ENCODE data around the gene SPTBN2. TPM values are rescaled to one million over a fixed set of nuclear protein-coding genes. Genes with fewer than 3 reads are reported as not detected.

The SPTBN2 gene
- total RNA-seq = 1 to 10 TPM; 3.7 to 7.1 TPM

GRCh38 chr11:66728693-66729385, at the start of gene SPTBN2:
Gene SPTBN2, minus strand, starts transcription at chr11:66729216. Its CDS starts 7,976 bp downstream, at chr11:66721240.
- H3K4me1 ChIP-seq = no peaks in the 10 kb centered on the region
- H3K36me3 ChIP-seq = no peaks in the 10 kb centered on the region
- no peak for TF ChIP-seq CTCF (IDR thresholded peaks at IDR 0.05)
- DNase-seq = no peak
- H3K4me3 ChIP-seq = peak within 1 kb of the TSS; percentile 33
- no peaks in the 10 kb centered on the region for H3K9me3 ChIP-seq
- H3K27me3 ChIP-seq = peaks cover 11% of the 10 kb centered on the region
- H3K27ac ChIP-seq = no peak within 1 kb of the TSS
- intact Hi-C loops (cut with DNase I) = no loop called here
- H3K9ac ChIP-seq (ENCODE audit: low read depth in 2 of 2, low read length in 2 of 2) = peak within 1 kb of the TSS; percentile 29 to 46

GRCh38 chr11:66768818-66769217, 39.8 kb upstream of the SPTBN2 start:
- Histone ChIP-seq H3K27ac (no peak overlapping the region), H3K27me3 (no peaks in the 10 kb centered on the region), H3K4me3 (no peak overlapping the region), H3K9ac (ENCODE audit: low read depth in 2 of 2, low read length in 2 of 2) (no peak overlapping the region), H3K4me1 (no peaks in the 10 kb centered on the region), H3K36me3 (no peaks in the 10 kb centered on the region), H3K9me3 (no peaks in the 10 kb centered on the region)
- DNase-seq = no peak
- intact Hi-C loops (cut with DNase I) = no loop called here
- no peak for TF ChIP-seq CTCF (IDR thresholded peaks at IDR 0.05)

- Histone ChIP-seq H3K27me3 (no peaks in the 10 kb centered on the region), H3K9ac (ENCODE audit: low read depth in 2 of 2, low read length in 2 of 2) (no peak overlapping the region), H3K4me1 (no peaks in the 10 kb centered on the region), H3K4me3 (no peak overlapping the region), H3K9me3 (no peaks in the 10 kb centered on the region), H3K27ac (no peak overlapping the region), H3K36me3 (no peaks in the 10 kb centered on the region)
- intact Hi-C loops (cut with DNase I) = no loop called here
- TF ChIP-seq CTCF (IDR thresholded peaks at IDR 0.05) = no peak
- DNase-seq = no peak
Measured at GRCh38 chr11:66768088-66768521, 39.1 kb upstream of the SPTBN2 start.

- no peaks in the 10 kb centered on the region for H3K36me3 ChIP-seq
- H3K4me3 ChIP-seq = no peak overlapping the region
- TF ChIP-seq CTCF (IDR thresholded peaks at IDR 0.05) = no peak
- no peak overlapping the region for H3K9ac ChIP-seq (ENCODE audit: low read depth in 2 of 2, low read length in 2 of 2)
- H3K4me1 ChIP-seq = no peaks in the 10 kb centered on the region
- no peak overlapping the region for H3K27ac ChIP-seq
- intact Hi-C loops (cut with DNase I) = no loop called here
- no peak for DNase-seq
- no peaks in the 10 kb centered on the region for H3K27me3 ChIP-seq
- no peaks in the 10 kb centered on the region for H3K9me3 ChIP-seq
Measured at GRCh38 chr11:66767666-66768065, 38.6 kb upstream of the SPTBN2 start.

GRCh38 chr11:66766681-66767080, 37.7 kb upstream of the SPTBN2 start:
- Histone ChIP-seq H3K9me3 (no peaks in the 10 kb centered on the region), H3K27ac (no peak overlapping the region)
- intact Hi-C loops (cut with DNase I) = no loop called here

More at GRCh38 chr11:66766681-66767080, 37.7 kb upstream of the SPTBN2 start:
- Histone ChIP-seq H3K36me3 (no peaks in the 10 kb centered on the region), H3K9ac (ENCODE audit: low read depth in 2 of 2, low read length in 2 of 2) (no peak overlapping the region), H3K4me3 (no peak overlapping the region), H3K27me3 (no peaks in the 10 kb centered on the region), H3K4me1 (no peaks in the 10 kb centered on the region)
- DNase-seq = no peak
- TF ChIP-seq CTCF (IDR thresholded peaks at IDR 0.05) = no peak

Data from colonic mucosa (tissue), 4 donors.